ENCODE results near the gene RRN3.
"Not testable (repeated sequence)": the region's sequence is repeated elsewhere in the genome, so short reads cannot be mapped to it uniquely, and the experiment has no call there.

RRN3 gene

GRCh38 chr16:15133554-15133953 lies 39.5 kb upstream of the RRN3 start:
- H3K27ac ChIP-seq (ENCODE audit: low read depth, low read length), result not testable (repeated sequence)

DNA sequence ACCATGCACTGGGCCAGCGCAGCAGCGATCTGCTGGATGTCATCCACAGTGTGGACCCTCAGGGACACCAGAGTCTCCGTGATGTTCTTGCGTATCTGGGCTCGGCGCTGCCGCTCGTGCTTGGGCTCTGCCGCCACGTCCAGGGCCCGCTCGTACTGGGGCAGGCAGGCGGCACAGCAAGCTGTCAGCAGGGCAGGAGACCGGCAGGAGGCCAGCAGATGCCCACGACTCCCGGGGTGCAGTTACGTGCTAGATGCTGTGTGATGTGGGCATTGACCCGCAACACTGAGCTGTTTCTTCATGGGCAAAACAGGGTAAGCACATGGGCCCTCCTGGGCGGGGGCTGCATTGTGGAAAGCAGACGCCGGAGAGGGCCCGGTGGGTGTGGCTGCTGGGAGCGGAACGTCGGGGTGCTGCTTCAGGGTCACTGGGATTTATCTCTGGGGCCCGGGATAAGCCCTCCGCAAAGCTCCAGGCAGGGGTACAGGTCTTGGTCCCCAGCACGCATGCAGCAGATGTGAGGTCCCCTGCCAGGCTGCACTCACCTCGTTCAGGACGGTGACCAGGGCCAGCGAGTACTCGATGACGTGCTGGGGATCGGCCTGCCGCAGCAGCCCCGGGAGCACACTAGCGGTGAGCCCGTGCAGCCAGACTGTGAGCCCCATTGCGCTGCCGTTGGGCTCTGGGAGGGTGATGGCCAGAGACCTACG lies 38.8 kb upstream of the RRN3 start:
- H3K27me3 ChIP-seq (ENCODE audit: control insufficient read depth in 1 of 2, insufficient read depth in 2 of 2, low read length in 2 of 2); H3K4me3 ChIP-seq (ENCODE audit: low read depth in 1 of 2, low read length in 2 of 2); H3K4me1 ChIP-seq (ENCODE audit: insufficient read depth, low read length); H3K9ac ChIP-seq (ENCODE audit: low read length); H3K36me3 ChIP-seq (ENCODE audit: insufficient read depth, low read length); H3K9me3 ChIP-seq (ENCODE audit: low read length); H3K27ac ChIP-seq (ENCODE audit: low read depth, low read length): not testable (repeated sequence)

More at GRCh38 chr16:15133554-15133953, 39.5 kb upstream of the RRN3 start:
- not testable (repeated sequence) for H3K9ac ChIP-seq (ENCODE audit: low read length); H3K9me3 ChIP-seq (ENCODE audit: low read length); H3K4me1 ChIP-seq (ENCODE audit: insufficient read depth, low read length); H3K27me3 ChIP-seq (ENCODE audit: control insufficient read depth in 1 of 2, insufficient read depth in 2 of 2, low read length in 2 of 2); H3K36me3 ChIP-seq (ENCODE audit: insufficient read depth, low read length); H3K4me3 ChIP-seq (ENCODE audit: low read depth in 1 of 2, low read length in 2 of 2)

GRCh38 chr16:15130943-15131700 lies 37.0 kb upstream of the RRN3 start:
- not testable (repeated sequence) for H3K9me3 ChIP-seq (ENCODE audit: low read length); H3K36me3 ChIP-seq (ENCODE audit: insufficient read depth, low read length); H3K9ac ChIP-seq (ENCODE audit: low read length)

GRCh38 chr16:15130256-15130932 lies 36.3 kb upstream of the RRN3 start:
- not testable (repeated sequence) for H3K36me3 ChIP-seq (ENCODE audit: insufficient read depth, low read length); H3K4me1 ChIP-seq (ENCODE audit: insufficient read depth, low read length); H3K4me3 ChIP-seq (ENCODE audit: low read depth in 1 of 2, low read length in 2 of 2); H3K9ac ChIP-seq (ENCODE audit: low read length); H3K27me3 ChIP-seq (ENCODE audit: control insufficient read depth in 1 of 2, insufficient read depth in 2 of 2, low read length in 2 of 2); H3K9me3 ChIP-seq (ENCODE audit: low read length); H3K27ac ChIP-seq (ENCODE audit: low read depth, low read length)

More at GRCh38 chr16:15130943-15131700, 37.0 kb upstream of the RRN3 start:
- H3K4me1 ChIP-seq (ENCODE audit: insufficient read depth, low read length); H3K27me3 ChIP-seq (ENCODE audit: control insufficient read depth in 1 of 2, insufficient read depth in 2 of 2, low read length in 2 of 2); H3K4me3 ChIP-seq (ENCODE audit: low read depth in 1 of 2, low read length in 2 of 2); H3K27ac ChIP-seq (ENCODE audit: low read depth, low read length): not testable (repeated sequence)

DNA sequence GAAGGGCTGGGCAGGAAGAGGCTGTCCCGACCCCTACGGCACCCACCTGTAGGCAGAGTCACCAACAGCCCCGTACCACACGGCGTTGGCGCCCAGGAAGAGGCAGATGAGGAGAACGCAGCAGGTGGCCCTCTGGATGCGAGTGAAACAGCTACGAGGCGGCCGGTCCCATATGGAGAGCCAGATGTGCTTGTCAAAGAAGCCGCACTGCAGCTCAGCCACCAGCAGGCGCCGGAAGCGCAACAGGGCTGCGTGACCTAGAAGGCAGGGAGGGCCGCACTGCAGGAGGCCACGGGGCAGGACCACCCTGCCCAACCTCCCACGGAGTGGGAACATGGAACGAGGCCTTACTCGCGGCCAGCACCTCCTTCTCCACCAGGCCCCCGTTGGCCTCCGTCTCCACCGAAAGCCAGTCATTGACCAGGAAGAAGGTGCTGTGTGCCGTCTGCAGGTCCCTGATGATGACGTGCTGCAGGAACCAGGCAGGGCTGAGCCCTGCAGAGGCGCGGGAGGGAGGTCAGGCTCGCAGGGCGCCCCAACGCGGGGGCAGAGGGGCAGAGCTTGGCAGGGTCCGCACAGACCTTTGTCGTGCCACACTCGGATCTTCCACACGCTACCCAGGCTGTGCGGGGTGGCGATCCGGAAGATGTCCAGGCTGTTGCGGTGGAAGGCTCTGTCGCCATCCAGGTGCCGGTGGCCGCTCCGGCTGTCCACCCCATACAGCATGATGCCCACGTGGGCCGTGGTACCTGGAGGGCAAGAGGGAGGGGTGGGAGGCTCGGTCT lies 33.8 kb upstream of the RRN3 start:
- H3K9me3 ChIP-seq (ENCODE audit: low read length); H3K27ac ChIP-seq (ENCODE audit: low read depth, low read length); H3K9ac ChIP-seq (ENCODE audit: low read length): not testable (repeated sequence)

DNA sequence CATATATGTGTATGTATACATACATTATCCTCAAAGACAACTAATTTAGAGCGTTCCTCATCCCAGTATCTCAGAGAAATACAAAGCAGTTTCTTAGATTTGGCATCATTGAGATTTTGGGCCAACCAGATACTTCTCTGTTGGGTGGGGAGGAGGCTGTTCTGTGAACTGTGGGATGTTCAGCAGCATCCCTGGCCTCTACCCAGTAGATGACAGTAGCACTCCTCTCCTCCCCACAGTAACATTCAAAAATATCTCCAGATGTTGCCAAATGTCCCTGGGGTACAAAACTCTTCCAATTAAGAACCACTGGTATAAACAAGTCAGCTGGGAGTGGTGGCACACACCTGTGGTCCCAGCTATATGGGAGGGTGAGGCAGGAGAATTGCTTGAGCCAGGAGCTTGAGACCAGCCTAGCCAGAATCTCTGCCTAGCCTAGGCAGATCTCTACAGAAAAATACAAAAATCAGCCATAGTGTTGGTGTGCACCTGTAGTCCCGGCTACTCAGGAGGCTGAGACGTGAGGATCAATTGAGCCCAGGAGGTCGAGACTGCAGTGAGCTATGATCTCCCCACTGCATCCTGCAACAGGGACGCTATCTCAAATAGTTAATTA lies 6.4 kb upstream of the RRN3 start:
- not testable (repeated sequence) for H3K9me3 ChIP-seq (ENCODE audit: low read length); H3K4me1 ChIP-seq (ENCODE audit: insufficient read depth, low read length); H3K27ac ChIP-seq (ENCODE audit: low read depth, low read length); H3K36me3 ChIP-seq (ENCODE audit: insufficient read depth, low read length); H3K9ac ChIP-seq (ENCODE audit: low read length); H3K27me3 ChIP-seq (ENCODE audit: control insufficient read depth in 1 of 2, insufficient read depth in 2 of 2, low read length in 2 of 2); H3K4me3 ChIP-seq (ENCODE audit: low read depth in 1 of 2, low read length in 2 of 2)

More for the DNA sequence above, 33.8 kb upstream of the RRN3 start:
- not testable (repeated sequence) for H3K36me3 ChIP-seq (ENCODE audit: insufficient read depth, low read length); H3K4me3 ChIP-seq (ENCODE audit: low read depth in 1 of 2, low read length in 2 of 2); H3K4me1 ChIP-seq (ENCODE audit: insufficient read depth, low read length); H3K27me3 ChIP-seq (ENCODE audit: control insufficient read depth in 1 of 2, insufficient read depth in 2 of 2, low read length in 2 of 2)

- H3K27me3 ChIP-seq (ENCODE audit: control insufficient read depth in 1 of 2, insufficient read depth in 2 of 2, low read length in 2 of 2); H3K27ac ChIP-seq (ENCODE audit: low read depth, low read length); H3K4me3 ChIP-seq (ENCODE audit: low read depth in 1 of 2, low read length in 2 of 2); H3K36me3 ChIP-seq (ENCODE audit: insufficient read depth, low read length); H3K9me3 ChIP-seq (ENCODE audit: low read length); H3K4me1 ChIP-seq (ENCODE audit: insufficient read depth, low read length); H3K9ac ChIP-seq (ENCODE audit: low read length): not testable (repeated sequence)
Observed at GRCh38 chr16:15099366-15099909, 5.4 kb upstream of the RRN3 start.

GRCh38 chr16:15096583-15096972 lies 2.5 kb upstream of the RRN3 start:
- not testable (repeated sequence) for H3K36me3 ChIP-seq (ENCODE audit: insufficient read depth, low read length); H3K27me3 ChIP-seq (ENCODE audit: control insufficient read depth in 1 of 2, insufficient read depth in 2 of 2, low read length in 2 of 2); H3K27ac ChIP-seq (ENCODE audit: low read depth, low read length); H3K4me3 ChIP-seq (ENCODE audit: low read depth in 1 of 2, low read length in 2 of 2); H3K9me3 ChIP-seq (ENCODE audit: low read length); H3K9ac ChIP-seq (ENCODE audit: low read length); H3K4me1 ChIP-seq (ENCODE audit: insufficient read depth, low read length)

- not testable (repeated sequence) for H3K36me3 ChIP-seq (ENCODE audit: insufficient read depth, low read length); H3K9me3 ChIP-seq (ENCODE audit: low read length); H3K27ac ChIP-seq (ENCODE audit: low read depth, low read length); H3K4me1 ChIP-seq (ENCODE audit: insufficient read depth, low read length); H3K27me3 ChIP-seq (ENCODE audit: control insufficient read depth in 1 of 2, insufficient read depth in 2 of 2, low read length in 2 of 2)
- H3K9ac ChIP-seq (ENCODE audit: low read length), result peak overlapping the region; percentile 53
- peak overlapping the region in 1 of 2 donors; percentile 84 for H3K4me3 ChIP-seq (ENCODE audit: low read depth in 1 of 2, low read length in 2 of 2)
Observed at GRCh38 chr16:15093571-15093954, 509 bp downstream of the RRN3 start.

DNA sequence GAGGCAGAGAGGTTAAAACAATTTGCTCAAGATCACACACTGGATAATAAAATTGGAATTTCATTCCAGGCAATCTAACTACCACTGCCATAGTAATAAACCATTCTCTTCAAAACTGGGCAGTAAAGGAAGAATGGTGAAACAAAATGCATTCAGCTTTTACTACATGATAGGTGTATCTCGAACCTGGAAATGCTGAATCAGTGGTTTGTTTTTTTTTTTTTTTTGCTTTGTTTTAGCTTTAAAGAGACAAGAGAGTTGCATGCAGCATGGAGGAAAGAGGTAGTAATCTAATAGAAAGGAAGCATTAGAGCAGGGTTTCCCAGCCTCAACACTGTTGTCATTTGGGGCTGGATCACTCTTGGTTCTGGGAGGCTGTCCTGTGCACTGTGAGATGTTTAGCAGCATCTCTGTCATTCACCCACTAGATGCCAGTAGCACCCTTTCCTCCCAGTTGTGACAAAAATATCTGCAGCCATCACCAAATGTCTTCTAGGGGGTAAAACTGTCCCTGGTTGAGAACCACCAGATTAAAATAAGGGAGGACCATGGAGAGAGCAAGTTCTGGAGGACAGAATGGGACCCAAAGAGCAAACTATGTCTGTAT lies 3.3 kb downstream of the RRN3 start:
- H3K9ac ChIP-seq (ENCODE audit: low read length); H3K4me3 ChIP-seq (ENCODE audit: low read depth in 1 of 2, low read length in 2 of 2); H3K27ac ChIP-seq (ENCODE audit: low read depth, low read length); H3K36me3 ChIP-seq (ENCODE audit: insufficient read depth, low read length); H3K4me1 ChIP-seq (ENCODE audit: insufficient read depth, low read length); H3K27me3 ChIP-seq (ENCODE audit: control insufficient read depth in 1 of 2, insufficient read depth in 2 of 2, low read length in 2 of 2); H3K9me3 ChIP-seq (ENCODE audit: low read length): not testable (repeated sequence)

All from muscle layer of colon (tissue), 2 donors.